Activated CD8-positive, alpha-beta T cell treated with anti-CD3 and anti-CD28 coated beads for 36 hours (primary cell): ENCODE measurements around the gene SLC44A5. TPM values are rescaled to one million over a fixed set of nuclear protein-coding genes. Genes with fewer than 3 reads are reported as not detected.

Source experiments
- ATAC-seq: fragments of 200-7000 bp; cut with Tn5 transposase; one replicate; pipeline ENCODE4 v1.10.0; 2021; ENCODE audit warnings: mild to moderate bottlenecking, moderate library complexity
- CTCF ChIA-PET: fragments of 350-600 bp; sonication (Branson Sonifier 250); formaldehyde crosslinking; loops from one replicate; lab custom pipeline; 2021; ENCODE audit warnings: antibody characterized with exemption; lab: Charles Lee
- POLR2A ChIA-PET: fragments of 350-600 bp; sonication (Branson Sonifier 250); formaldehyde crosslinking; loops from one replicate; lab custom pipeline; 2021; ENCODE audit warnings: antibody characterized with exemption; lab: Charles Lee
- DNase-seq: peaks from one replicate; pipeline ENCODE4 v3.0.0-alpha.2; 2020
- H3K27ac Mint-ChIP-seq: one replicate; pipeline ENCODE4 v1.8.0; 2021; ENCODE audit warnings: mild to moderate bottlenecking, mixed read lengths
- H3K27me3 Mint-ChIP-seq: one replicate; pipeline ENCODE4 v1.8.0; 2021; ENCODE audit warnings: mixed read lengths
- H3K36me3 Mint-ChIP-seq: one replicate; pipeline ENCODE4 v1.8.0; 2021; ENCODE audit warnings: low read depth, mixed read lengths
- H3K4me1 Mint-ChIP-seq: one replicate; pipeline ENCODE4 v1.8.0; 2021; ENCODE audit warnings: low read depth, mixed read lengths
- H3K4me3 Mint-ChIP-seq: one replicate; pipeline ENCODE4 v1.8.0; 2021; ENCODE audit warnings: mild to moderate bottlenecking, moderate library complexity, mixed read lengths
- H3K9me3 Mint-ChIP-seq: one replicate; pipeline ENCODE4 v1.8.0; 2021; ENCODE audit warnings: mixed read lengths
- CTCF ChIP-seq: fragments of 200-600 bp; IDR thresholded peaks from one replicate; pipeline ENCODE4 v1.8.0; 2022; ENCODE audit warnings: antibody characterized with exemption, mild to moderate bottlenecking
- intact Hi-C: fragments of 100-400 bp; cut with micrococcal nuclease; formaldehyde crosslinking; loops from one replicate; pipeline ENCODE4 v1.10.0; 2022
- total RNA-seq, 2 experiments: library from RNA; stranded (reverse); gene quantifications; one replicate each; pipeline ENCODE4 v1.2.3, GENCODE V29; 2021

The SLC44A5 gene
- total RNA-seq, 2 experiments from 2014 or later, result 0.11 to 0.22 TPM

GRCh38 chr1:75554870-75555269 lies 56.0 kb downstream of the SLC44A5 start:
- ChIA-PET CTCF (no interaction called here), POLR2A (no interaction called here)
- H3K4me3 Mint-ChIP-seq, result no peak overlapping the region

GRCh38 chr1:75554181-75554580 lies 56.7 kb downstream of the SLC44A5 start:
- Mint-ChIP-seq H3K36me3 (no peaks in the 10 kb centered on the region), H3K4me1 (no peaks in the 10 kb centered on the region), H3K27me3 (peaks cover 2% of the 10 kb centered on the region), H3K27ac (no peak overlapping the region), H3K9me3 (no peaks in the 10 kb centered on the region), H3K4me3 (no peak overlapping the region)
- TF ChIP-seq CTCF, result no peak
- ChIA-PET POLR2A (no interaction called here), CTCF (no interaction called here)
- ATAC-seq (no peak), DNase-seq (no peak)
- intact Hi-C loops, result no loop called here

More at GRCh38 chr1:75554870-75555269, 56.0 kb downstream of the SLC44A5 start:
- TF ChIP-seq CTCF, result no peak
- H3K36me3 Mint-ChIP-seq, result no peaks in the 10 kb centered on the region
- H3K27me3 Mint-ChIP-seq, result peaks cover 2% of the 10 kb centered on the region
- DNase-seq (no peak), ATAC-seq (no peak)
- intact Hi-C loops, result no loop called here
- H3K4me1 Mint-ChIP-seq, result no peaks in the 10 kb centered on the region
- H3K27ac Mint-ChIP-seq, result no peak overlapping the region
- H3K9me3 Mint-ChIP-seq, result no peaks in the 10 kb centered on the region

- Mint-ChIP-seq H3K27ac (no peak overlapping the region), H3K4me1 (no peaks in the 10 kb centered on the region), H3K4me3 (no peak overlapping the region), H3K9me3 (no peaks in the 10 kb centered on the region), H3K36me3 (no peaks in the 10 kb centered on the region), H3K27me3 (peaks cover 4% of the 10 kb centered on the region)
- DNase-seq, result no peak
- CTCF ChIA-PET, result interaction anchor here (1.1 kb wide), 1 partner anchor 11 kb away, joined by 3 read pairs; no protein-coding TSS in a partner anchor
- intact Hi-C loops, result no loop called here
- POLR2A ChIA-PET, result no interaction called here
- no peak for TF ChIP-seq CTCF
- ATAC-seq, result no peak
Measured at GRCh38 chr1:75550559-75550958, 60.4 kb downstream of the SLC44A5 start.

- DNase-seq (no peak), ATAC-seq (no peak)
- H3K27me3 Mint-ChIP-seq, result peaks cover 3% of the 10 kb centered on the region
- no peak overlapping the region for H3K27ac Mint-ChIP-seq
- peaks cover 2% of the 10 kb centered on the region for H3K9me3 Mint-ChIP-seq
- intact Hi-C loops, result no loop called here
- H3K36me3 Mint-ChIP-seq, result no peaks in the 10 kb centered on the region
- TF ChIP-seq CTCF, result no peak
- no peak overlapping the region for H3K4me3 Mint-ChIP-seq
- ChIA-PET CTCF (interaction anchor here (0.8 kb wide), 1 partner anchor 65 kb away, joined by 3 read pairs; no protein-coding TSS in a partner anchor), POLR2A (no interaction called here)
- no peaks in the 10 kb centered on the region for H3K4me1 Mint-ChIP-seq
Measured at GRCh38 chr1:75548721-75549480, 62.0 kb downstream of the SLC44A5 start.

- Mint-ChIP-seq H3K9me3 (peaks cover 2% of the 10 kb centered on the region), H3K27me3 (peaks cover 3% of the 10 kb centered on the region), H3K4me3 (no peak overlapping the region), H3K36me3 (no peaks in the 10 kb centered on the region), H3K4me1 (no peaks in the 10 kb centered on the region), H3K27ac (no peak overlapping the region)
- CTCF ChIA-PET, result no interaction called here
- ATAC-seq (no peak), DNase-seq (no peak)
- POLR2A ChIA-PET, result no interaction called here
- intact Hi-C loops, result no loop called here
- TF ChIP-seq CTCF, result no peak
Measured at GRCh38 chr1:75543705-75544104, 67.2 kb downstream of the SLC44A5 start.
